Parathyroid adenoma (tissue), 2 donors: Measurements from ENCODE around the gene ZBP1.

Experiments
- H2AFZ ChIP-seq: fragments of 300-600 bp; sonication (generic); one replicate; pipeline ENCODE4 v1.7.0; 2017; ENCODE audit warnings: antibody characterized with exemption, mild to moderate bottlenecking
- H3K27ac ChIP-seq: fragments of 300-600 bp; sonication (generic); one replicate; pipeline ENCODE4 v1.7.0; 2017
- H3K27me3 ChIP-seq: fragments of 300-600 bp; sonication (generic); one replicate; pipeline ENCODE4 v1.7.0; 2017; ENCODE audit warnings: low read length; ENCODE audit not compliant: control insufficient read depth, insufficient read depth
- H3K36me3 ChIP-seq: fragments of 300-600 bp; sonication (generic); one replicate; pipeline ENCODE4 v1.7.0; 2017; ENCODE audit warnings: low read length; ENCODE audit not compliant: control insufficient read depth, insufficient read depth
- H3K4me1 ChIP-seq: fragments of 300-600 bp; sonication (generic); one replicate; pipeline ENCODE4 v1.7.0; 2017; ENCODE audit warnings: control low read depth
- H3K4me2 ChIP-seq: fragments of 300-600 bp; sonication (generic); one replicate; pipeline ENCODE4 v1.7.0; 2017; ENCODE audit warnings: low read length
- H3K4me3 ChIP-seq: fragments of 300-600 bp; sonication (generic); one replicate; pipeline ENCODE4 v1.7.0; 2017; ENCODE audit warnings: low read depth, low read length
- H3K79me2 ChIP-seq: fragments of 300-600 bp; sonication (generic); one replicate; pipeline ENCODE4 v1.7.0; 2017; ENCODE audit warnings: control low read depth
- H3K9ac ChIP-seq: fragments of 300-600 bp; sonication (generic); one replicate; pipeline ENCODE4 v1.7.0; 2017; ENCODE audit warnings: mild to moderate bottlenecking
- H3K9me3 ChIP-seq: fragments of 300-600 bp; sonication (generic); one replicate; pipeline ENCODE4 v1.7.0; 2017; ENCODE audit warnings: low read length; ENCODE audit not compliant: control insufficient read depth
- CTCF ChIP-seq: fragments of 300-600 bp; sonication (generic); IDR thresholded peaks from one replicate; pipeline ENCODE4 v1.7.0; 2017; ENCODE audit warnings: antibody characterized with exemption, mild to moderate bottlenecking
- donor health status: primary hyperparathyroidism.

Gene ZBP1

GRCh38 chr20:57605045-57605444 is 15.2 kb downstream of the ZBP1 start:
- no peak overlapping the region for H3K4me3 ChIP-seq
- no peak overlapping the region for H2AFZ ChIP-seq
- no peaks in the 10 kb centered on the region for H3K9me3 ChIP-seq
- H3K4me1 ChIP-seq: no peaks in the 10 kb centered on the region
- no peaks in the 10 kb centered on the region for H3K36me3 ChIP-seq
- H3K9ac ChIP-seq: no peak overlapping the region
- no peak overlapping the region for H3K4me2 ChIP-seq
- H3K27me3 ChIP-seq: no peaks in the 10 kb centered on the region
- no peak overlapping the region for H3K27ac ChIP-seq
- TF ChIP-seq CTCF: no peak
- H3K79me2 ChIP-seq: no peaks in the 10 kb centered on the region

GRCh38 chr20:57603120-57603519 is 17.1 kb downstream of the ZBP1 start:
- H3K4me2 ChIP-seq: no peak overlapping the region
- H3K9me3 ChIP-seq: no peaks in the 10 kb centered on the region
- no peaks in the 10 kb centered on the region for H3K79me2 ChIP-seq
- H3K36me3 ChIP-seq: no peaks in the 10 kb centered on the region
- H3K4me1 ChIP-seq: no peaks in the 10 kb centered on the region
- no peaks in the 10 kb centered on the region for H3K27me3 ChIP-seq
- no peak for TF ChIP-seq CTCF
- H3K27ac ChIP-seq: no peak overlapping the region
- no peak overlapping the region for H3K9ac ChIP-seq
- H2AFZ ChIP-seq: no peak overlapping the region
- H3K4me3 ChIP-seq: no peak overlapping the region

- H3K27ac ChIP-seq: no peak overlapping the region
- no peaks in the 10 kb centered on the region for H3K36me3 ChIP-seq
- H3K79me2 ChIP-seq: no peaks in the 10 kb centered on the region
- H3K4me2 ChIP-seq: no peak overlapping the region
- H2AFZ ChIP-seq: no peak overlapping the region
- H3K4me1 ChIP-seq: no peaks in the 10 kb centered on the region
- H3K9me3 ChIP-seq: no peaks in the 10 kb centered on the region
- H3K27me3 ChIP-seq: no peaks in the 10 kb centered on the region
- no peak overlapping the region for H3K9ac ChIP-seq
- TF ChIP-seq CTCF: no peak
- H3K4me3 ChIP-seq: no peak overlapping the region
Observed at GRCh38 chr20:57601737-57602136, 18.5 kb downstream of the ZBP1 start.

- H3K4me3 ChIP-seq: no peak overlapping the region
- H3K27me3 ChIP-seq: no peaks in the 10 kb centered on the region
- no peak overlapping the region for H3K27ac ChIP-seq
- no peak overlapping the region for H2AFZ ChIP-seq
- H3K79me2 ChIP-seq: no peaks in the 10 kb centered on the region
- no peak overlapping the region for H3K4me2 ChIP-seq
- TF ChIP-seq CTCF: no peak
- H3K9me3 ChIP-seq: no peaks in the 10 kb centered on the region
- no peaks in the 10 kb centered on the region for H3K36me3 ChIP-seq
- H3K9ac ChIP-seq: no peak overlapping the region
- no peaks in the 10 kb centered on the region for H3K4me1 ChIP-seq
Observed at GRCh38 chr20:57601211-57601570, 19.0 kb downstream of the ZBP1 start.

- no peak overlapping the region for H3K9ac ChIP-seq
- H2AFZ ChIP-seq: no peak overlapping the region
- H3K4me3 ChIP-seq: no peak overlapping the region
- H3K27me3 ChIP-seq: no peaks in the 10 kb centered on the region
- no peak overlapping the region for H3K4me2 ChIP-seq
- TF ChIP-seq CTCF: no peak
- H3K9me3 ChIP-seq: no peaks in the 10 kb centered on the region
- no peaks in the 10 kb centered on the region for H3K4me1 ChIP-seq
- H3K79me2 ChIP-seq: no peaks in the 10 kb centered on the region
- H3K27ac ChIP-seq: no peak overlapping the region
- H3K36me3 ChIP-seq: no peaks in the 10 kb centered on the region
Observed at GRCh38 chr20:57600320-57601210, 19.7 kb downstream of the ZBP1 start.
